Epithelial cell of proximal tubule (primary cell): ENCODE results near the gene CCDC33. TPM values are rescaled to one million over a fixed set of nuclear protein-coding genes. Genes with fewer than 3 reads are reported as not detected.
A peak's percentile ranks its signal among the peaks of the same experiment; 100 is the strongest.

Experiments used
- DNase-seq: peaks from one replicate; pipeline ENCODE4 v3.0.0-alpha.2; 2011; ENCODE audit warnings: low read depth
- H3K4me3 ChIP-seq: 2 replicates; pipeline ENCODE4 v1.5.1; 2011; ENCODE audit warnings: low read depth, mild to moderate bottlenecking, low read length
- total RNA-seq: library from RNA; depleted of rRNA; stranded (reverse); fragments of >200 nt; gene quantifications from 2 replicates; pipeline ENCODE4 v1.2.3, GENCODE V29; 2015
- TF ChIP-seq, protein P1 (sequence below): conservative IDR thresholded peaks from 2 replicates; pipeline ENCODE4 v1.5.1; 2012; ENCODE audit warnings: low read depth, mild to moderate bottlenecking, low read length

Gene CCDC33
- total RNA-seq, 1 donor from 2014 or later: 2.5 TPM

DNA sequence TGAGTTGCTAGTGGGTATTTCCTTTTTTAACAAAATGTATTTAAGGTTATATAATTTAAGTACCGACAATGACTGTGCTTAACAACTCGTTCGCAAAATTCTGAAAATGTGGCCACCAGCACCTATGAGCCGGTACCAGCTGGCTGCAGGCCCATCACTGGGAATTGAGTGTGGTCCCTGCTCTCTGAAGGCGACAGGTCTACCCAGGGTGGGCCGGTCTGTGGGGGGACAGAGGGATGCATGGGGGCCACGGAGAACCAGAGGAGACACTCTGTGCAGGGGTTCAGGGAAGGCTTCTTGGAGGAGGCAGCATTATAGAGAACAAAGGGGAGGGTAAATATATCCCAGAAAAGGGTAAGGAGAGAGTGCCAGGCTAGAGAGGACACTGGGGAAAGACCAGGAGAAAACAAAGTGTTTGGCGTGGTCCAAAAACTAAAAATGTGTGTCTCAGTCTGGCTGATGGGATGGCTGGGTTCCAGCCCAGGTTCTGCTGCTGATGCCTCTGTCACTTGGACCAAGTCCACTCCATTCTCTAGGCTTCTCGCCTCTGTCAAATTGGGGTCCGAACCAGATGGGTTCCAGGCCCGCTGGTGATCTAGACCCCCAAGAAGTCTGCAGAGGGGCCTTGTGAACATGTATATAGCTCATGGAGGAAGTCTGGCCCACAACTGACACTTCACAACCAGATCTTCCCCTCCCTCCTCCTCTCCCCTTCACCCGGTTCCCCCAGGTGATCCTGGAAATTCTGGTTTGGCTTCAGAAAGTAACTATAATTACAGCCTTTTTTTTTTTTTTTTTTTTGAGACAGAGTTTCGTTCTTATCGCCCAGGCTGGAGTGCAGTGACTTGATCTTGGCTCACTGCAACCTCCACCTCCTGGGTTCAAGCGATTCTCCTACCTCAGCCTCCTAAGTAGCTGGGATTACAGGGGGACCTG, 142.0 kb downstream of the CCDC33 start:
- TF ChIP-seq, protein P1, sequence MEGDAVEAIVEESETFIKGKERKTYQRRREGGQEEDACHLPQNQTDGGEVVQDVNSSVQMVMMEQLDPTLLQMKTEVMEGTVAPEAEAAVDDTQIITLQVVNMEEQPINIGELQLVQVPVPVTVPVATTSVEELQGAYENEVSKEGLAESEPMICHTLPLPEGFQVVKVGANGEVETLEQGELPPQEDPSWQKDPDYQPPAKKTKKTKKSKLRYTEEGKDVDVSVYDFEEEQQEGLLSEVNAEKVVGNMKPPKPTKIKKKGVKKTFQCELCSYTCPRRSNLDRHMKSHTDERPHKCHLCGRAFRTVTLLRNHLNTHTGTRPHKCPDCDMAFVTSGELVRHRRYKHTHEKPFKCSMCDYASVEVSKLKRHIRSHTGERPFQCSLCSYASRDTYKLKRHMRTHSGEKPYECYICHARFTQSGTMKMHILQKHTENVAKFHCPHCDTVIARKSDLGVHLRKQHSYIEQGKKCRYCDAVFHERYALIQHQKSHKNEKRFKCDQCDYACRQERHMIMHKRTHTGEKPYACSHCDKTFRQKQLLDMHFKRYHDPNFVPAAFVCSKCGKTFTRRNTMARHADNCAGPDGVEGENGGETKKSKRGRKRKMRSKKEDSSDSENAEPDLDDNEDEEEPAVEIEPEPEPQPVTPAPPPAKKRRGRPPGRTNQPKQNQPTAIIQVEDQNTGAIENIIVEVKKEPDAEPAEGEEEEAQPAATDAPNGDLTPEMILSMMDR: no peak
- no peak for DNase-seq
- no peak overlapping the region for H3K4me3 ChIP-seq

DNA sequence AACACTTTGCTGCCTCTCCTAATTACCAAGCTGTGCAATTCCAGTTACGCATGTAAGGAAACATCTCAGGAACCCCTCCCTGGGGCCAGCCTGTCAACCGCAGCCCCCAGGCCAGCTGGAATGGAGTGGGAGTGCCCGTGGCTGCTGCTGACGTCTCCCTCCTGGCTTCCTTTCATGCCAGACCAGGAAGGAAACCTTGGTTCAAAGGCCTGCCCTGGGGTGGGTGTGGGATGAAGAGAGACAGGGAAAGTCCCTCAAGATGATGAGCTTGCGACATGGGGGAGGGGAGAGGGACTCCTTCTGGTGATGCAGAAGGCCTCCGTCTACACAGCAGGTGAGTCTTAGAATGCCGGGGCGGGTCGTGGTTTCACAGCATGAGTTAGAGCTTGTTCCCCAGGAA, 142.7 kb downstream of the CCDC33 start:
- H3K4me3 ChIP-seq: no peak overlapping the region
- DNase-seq: no peak
- TF ChIP-seq, protein P1: no peak

DNA sequence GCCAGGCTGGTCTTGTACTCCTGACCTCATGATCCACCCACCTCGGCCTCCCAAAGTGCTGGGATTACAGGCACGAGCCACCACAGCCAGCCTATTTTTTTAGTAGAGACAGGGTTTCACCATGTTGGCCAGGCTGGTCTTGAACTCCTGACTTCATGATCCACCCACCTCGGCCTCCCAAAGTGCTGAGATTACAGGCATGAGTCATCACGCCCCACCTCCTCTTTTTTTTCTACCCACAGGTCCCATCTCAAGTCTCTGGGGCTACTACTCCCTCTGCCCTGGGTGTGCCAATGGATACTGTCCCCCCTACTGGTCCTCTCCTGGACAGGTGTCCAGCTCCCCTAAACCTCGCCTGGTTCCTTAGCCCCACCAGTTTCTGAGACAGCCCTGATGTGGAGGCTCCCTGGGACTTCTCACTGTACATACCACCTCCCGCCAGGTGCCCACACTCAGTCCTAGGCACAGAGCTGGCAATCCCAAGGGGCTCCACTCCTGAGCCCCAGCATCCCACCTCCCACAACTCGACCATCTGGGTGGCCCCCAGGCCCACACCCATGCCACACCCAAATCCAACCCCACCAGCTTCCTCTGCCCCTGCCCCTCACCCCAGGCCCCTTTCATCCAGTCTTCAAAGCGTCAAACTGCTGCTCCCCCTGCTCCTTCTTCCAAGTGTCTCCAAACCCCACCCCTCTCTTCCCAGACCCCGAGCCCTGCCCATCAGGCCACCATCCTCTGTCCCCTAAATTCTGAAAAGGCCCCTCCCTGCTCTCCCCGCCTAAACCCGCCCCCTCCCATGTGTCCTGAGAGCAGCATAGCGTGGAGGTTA, 144.4 kb downstream of the CCDC33 start:
- no peak for DNase-seq
- H3K4me3 ChIP-seq: no peak overlapping the region

DNA sequence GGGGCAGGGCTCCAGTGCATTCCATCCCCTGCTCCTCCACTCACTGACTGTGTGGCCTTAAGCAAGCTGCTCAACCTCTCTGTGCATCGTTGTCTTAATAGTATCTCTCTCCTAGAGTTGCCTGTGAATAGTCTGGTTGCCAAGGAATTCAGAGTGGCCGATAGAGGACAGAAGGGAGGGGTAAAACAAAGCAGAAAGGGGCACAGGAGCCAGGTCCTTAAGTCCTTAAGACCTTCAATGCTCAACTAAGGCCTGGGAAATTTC, 145.0 kb downstream of the CCDC33 start:
- DNase-seq: no peak
- no peak overlapping the region for H3K4me3 ChIP-seq
- TF ChIP-seq, protein P1: no peak

More for the DNA sequence above, 144.4 kb downstream of the CCDC33 start:
- TF ChIP-seq, protein P1: no peak

DNA sequence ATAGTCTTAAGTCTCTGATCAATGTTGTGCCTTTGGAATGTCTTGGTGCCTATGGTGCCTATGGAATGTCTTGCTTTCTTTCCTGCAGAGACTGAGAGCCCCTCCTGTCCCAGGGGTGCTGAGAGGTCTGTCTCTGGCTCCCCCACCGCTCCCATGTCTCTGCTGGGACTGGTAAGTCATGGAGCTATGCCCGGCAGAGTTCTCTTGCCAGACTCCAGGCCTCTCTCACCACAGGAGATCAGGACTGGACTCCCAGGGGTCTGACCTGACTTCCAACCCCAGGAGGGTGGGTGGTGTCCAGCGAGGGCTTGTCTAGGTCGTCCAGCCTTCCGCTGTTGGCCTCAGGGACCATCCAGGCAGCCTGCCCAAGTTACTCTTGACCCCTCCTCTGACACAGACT, 145.4 kb downstream of the CCDC33 start:
- TF ChIP-seq, protein P1: no peak
- DNase-seq: no peak
- H3K4me3 ChIP-seq: no peak overlapping the region

DNA sequence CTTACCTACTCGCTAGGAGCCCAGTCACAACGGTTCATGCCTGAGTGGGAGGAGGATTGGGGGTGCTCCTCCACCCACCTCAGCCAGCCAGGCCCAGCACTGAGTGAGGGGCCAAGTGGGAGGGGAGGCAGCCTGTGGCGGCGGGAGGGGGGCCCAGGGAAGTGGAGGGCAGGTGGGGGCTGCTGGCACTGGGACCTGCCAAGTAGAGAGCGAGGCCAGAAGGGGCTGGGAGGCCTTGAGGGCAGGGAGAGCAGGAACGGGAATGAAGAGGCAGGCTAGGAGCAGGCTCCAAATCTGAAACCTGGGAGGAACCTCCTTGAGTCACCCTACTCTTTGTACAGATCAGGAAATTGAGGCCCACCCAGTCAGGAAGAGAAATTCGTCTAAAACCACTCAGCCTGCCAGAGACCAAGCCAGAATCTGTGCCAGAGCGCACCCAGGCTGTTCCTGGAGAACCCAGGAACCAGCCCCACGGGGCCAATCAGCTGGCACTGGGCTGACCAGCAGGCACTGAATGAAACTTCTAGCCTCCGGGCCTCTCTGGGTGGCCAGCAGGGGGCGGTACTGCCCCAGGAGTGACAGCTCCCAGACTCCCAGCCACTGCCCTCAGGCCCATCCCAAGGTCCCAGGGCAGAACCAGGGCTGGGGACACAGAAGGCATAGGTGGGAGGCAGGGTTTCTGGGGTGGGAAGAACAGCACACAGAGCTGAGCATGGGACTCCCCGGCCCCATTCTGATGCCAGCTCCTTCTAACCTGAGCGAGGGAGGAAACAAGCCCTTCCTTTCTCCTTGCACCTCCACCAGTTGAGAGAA, 146.1 kb downstream of the CCDC33 start:
- H3K4me3 ChIP-seq: no peak overlapping the region
- TF ChIP-seq, protein P1: peak; percentile 96
- no peak for DNase-seq
